GM20000 (cell line): ENCODE data around the gene STEAP4.

Experiments
- DNase-seq: peaks from one replicate; pipeline ENCODE4 v3.0.0; 2012; ENCODE audit warnings: low spot score
- CTCF ChIP-seq: IDR thresholded peaks from 2 replicates; pipeline ENCODE4 v1.5.1; 2012; ENCODE audit warnings: mild to moderate bottlenecking, control low read depth; ENCODE audit errors: extremely low read depth, missing control alignments

STEAP4 gene

GRCh38 chr7:88324699-88325098 is 18.0 kb upstream of the STEAP4 start:
- no peak for DNase-seq

GRCh38 chr7:88322151-88322550 is 15.5 kb upstream of the STEAP4 start:
- no peak for TF ChIP-seq CTCF

More at GRCh38 chr7:88324699-88325098, 18.0 kb upstream of the STEAP4 start:
- no peak for TF ChIP-seq CTCF

GRCh38 chr7:88321694-88322093 is 15.0 kb upstream of the STEAP4 start:
- DNase-seq = no peak
- no peak for TF ChIP-seq CTCF

More at GRCh38 chr7:88322151-88322550, 15.5 kb upstream of the STEAP4 start:
- no peak for DNase-seq

- no peak for DNase-seq
- TF ChIP-seq CTCF = no peak
Measured at GRCh38 chr7:88318196-88318595, 11.5 kb upstream of the STEAP4 start.

- TF ChIP-seq CTCF = no peak
- no peak for DNase-seq
Measured at GRCh38 chr7:88317422-88317821, 10.7 kb upstream of the STEAP4 start.

GRCh38 chr7:88316456-88316855 is 9.8 kb upstream of the STEAP4 start:
- DNase-seq = no peak
- no peak for TF ChIP-seq CTCF

GRCh38 chr7:88315522-88315921 is 8.8 kb upstream of the STEAP4 start:
- DNase-seq = no peak
- TF ChIP-seq CTCF = no peak
